Caco-2 (cell line): ENCODE data around the gene NXN. TPM values are rescaled to one million over a fixed set of nuclear protein-coding genes. Genes with fewer than 3 reads are reported as not detected.
A peak's percentile ranks its signal among the peaks of the same experiment; 100 is the strongest.

Experiments used
- BruUV-seq: library from RNA; stranded (reverse); fragments of 400-500 nt; replicated peaks from 2 replicates; lab custom pipeline; 2021; lab: Mats Ljungman, UMichigan
- CTCF ChIA-PET: fragments of 300-600 bp; sonication (Branson Sonifier 250); formaldehyde crosslinking; loops from one replicate; lab custom pipeline; 2022; ENCODE audit warnings: antibody characterized with exemption; lab: Charles Lee
- POLR2A ChIA-PET: fragments of 300-600 bp; sonication (Branson Sonifier 250); formaldehyde crosslinking; loops from one replicate; lab custom pipeline; 2022; ENCODE audit warnings: antibody characterized with exemption; lab: Charles Lee
- DNase-seq, 2 experiments: peaks; one replicate each; pipeline versions ENCODE4 v3.0.0 to v3.0.0-alpha.2; 2020 to 2022
- H3K27me3 ChIP-seq: replicated peaks from 2 replicates; pipeline ENCODE4 v1.6.0; 2011; ENCODE audit warnings: low read length; ENCODE audit not compliant: control insufficient read depth, insufficient read depth
- H3K36me3 ChIP-seq: 2 replicates; pipeline ENCODE4 v1.5.1; 2011; ENCODE audit warnings: low read length; ENCODE audit not compliant: control insufficient read depth, insufficient read depth
- H3K4me1 ChIP-seq: fragments of 250-450 bp; sonication (Bioruptor Pico); 2 replicates; pipeline ENCODE4 v1.5.1; 2020; ENCODE audit warnings: mild to moderate bottlenecking
- H3K4me3 ChIP-seq: 2 replicates; pipeline ENCODE4 v1.5.1; 2011; ENCODE audit warnings: low read depth, mild to moderate bottlenecking, control low read depth, low read length
- H3K9me3 ChIP-seq: fragments of 250-450 bp; sonication (Bioruptor Pico); 2 replicates; pipeline ENCODE4 v1.5.1; 2020; ENCODE audit warnings: mild to moderate bottlenecking, moderate library complexity
- H3K27ac Mint-ChIP-seq: one replicate; pipeline ENCODE4 v1.8.0; 2022; ENCODE audit warnings: mixed read lengths; ENCODE audit not compliant: unreplicated experiment
- H3K27me3 Mint-ChIP-seq: one replicate; pipeline ENCODE4 v1.8.0; 2022; ENCODE audit warnings: mixed read lengths; ENCODE audit not compliant: insufficient read depth, unreplicated experiment
- H3K36me3 Mint-ChIP-seq: one replicate; pipeline ENCODE4 v1.8.0; 2022; ENCODE audit warnings: mild to moderate bottlenecking, mixed read lengths; ENCODE audit not compliant: insufficient read depth, unreplicated experiment
- H3K4me1 Mint-ChIP-seq: one replicate; pipeline ENCODE4 v1.8.0; 2022; ENCODE audit warnings: low read depth, mixed read lengths; ENCODE audit not compliant: unreplicated experiment
- H3K4me3 Mint-ChIP-seq: one replicate; pipeline ENCODE4 v1.8.0; 2022; ENCODE audit warnings: mild to moderate bottlenecking, moderate library complexity, mixed read lengths; ENCODE audit not compliant: unreplicated experiment
- H3K9me3 Mint-ChIP-seq: one replicate; pipeline ENCODE4 v1.8.0; 2022; ENCODE audit warnings: mixed read lengths; ENCODE audit not compliant: unreplicated experiment
- intact Hi-C: fragments of 100-400 bp; cut with micrococcal nuclease; formaldehyde crosslinking; loops from one replicate; pipeline ENCODE4 v1.10.0; 2022; ENCODE audit not compliant: unreplicated experiment
- total RNA-seq: library from RNA; stranded (reverse); gene quantifications from 2 replicates; pipeline ENCODE4 v1.2.3, GENCODE V29; 2022
- TF ChIP-seq, protein P1 (sequence below), 2 experiments: fragments of 200-600 bp in 1 of 2; IDR thresholded peaks; 1 replicate in 1 of 2; 2 replicates in 1 of 2; pipeline versions ENCODE4 v1.5.1 to v1.8.0; 2011 to 2022; ENCODE audit warnings: antibody characterized with exemption in 1 of 2, control low read depth in 1 of 2, inconsistent platforms in 1 of 2, low read depth in 1 of 2, low read length in 1 of 2, mild to moderate bottlenecking in 1 of 2, moderate library complexity in 1 of 2; ENCODE audit not compliant: insufficient read depth in 1 of 2, severe bottlenecking in 1 of 2, unreplicated experiment in 1 of 2

The NXN gene
- total RNA-seq, 1 experiment from 2014 or later, result 76.7 TPM

DNA sequence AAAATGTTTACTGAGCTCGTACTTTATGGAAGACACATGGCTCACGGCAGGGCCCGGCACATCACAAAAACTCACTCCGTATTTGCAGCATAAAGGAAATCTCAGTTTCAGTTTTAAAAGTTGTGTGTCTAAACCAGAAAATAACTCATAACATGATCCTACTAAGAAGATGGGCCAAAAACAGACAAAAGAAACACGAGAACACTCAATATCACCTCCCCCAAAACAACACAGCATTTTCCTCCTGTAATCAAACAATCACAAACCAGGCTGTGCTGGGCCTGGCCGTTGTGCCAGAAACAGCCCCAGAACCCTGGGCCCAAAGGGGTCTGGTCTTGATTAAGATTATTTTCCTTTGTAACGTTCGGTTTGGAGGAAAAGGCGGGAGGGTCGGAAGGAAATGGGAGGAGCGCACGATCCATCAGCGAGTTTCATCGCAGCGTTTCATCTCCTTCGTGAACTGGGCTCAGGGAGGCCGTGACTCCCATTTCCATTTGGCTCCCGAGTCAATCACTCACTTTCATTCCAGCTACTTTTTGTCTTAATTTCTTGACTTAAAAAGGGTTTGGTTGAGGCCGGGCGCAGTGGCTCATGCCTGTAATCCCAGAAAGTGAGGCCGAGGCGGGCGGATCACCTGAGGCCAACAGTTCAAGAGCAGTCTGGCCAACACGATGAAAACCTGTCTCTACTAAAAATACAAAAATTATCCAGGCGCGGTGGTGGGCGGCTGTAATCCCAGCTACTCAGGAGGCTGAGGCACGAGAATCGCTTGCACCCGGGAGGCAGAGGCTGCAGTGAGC is 61.4 kb downstream of the NXN start:
- Histone ChIP-seq H3K27me3 (no peaks in the 10 kb centered on the region), H3K36me3 (peaks cover 2% of the 10 kb centered on the region; the same call in 1 of the 2 replicates), H3K4me3 (no peak overlapping the region), H3K9me3 (no peaks in the 10 kb centered on the region), H3K4me1 (no peaks in the 10 kb centered on the region)
- peaks cover 76% of the 10 kb centered on the region for H3K36me3 Mint-ChIP-seq
- ChIA-PET POLR2A (no interaction called here), CTCF (no interaction called here)
- H3K4me1 Mint-ChIP-seq, result peaks cover 26% of the 10 kb centered on the region
- BruUV-seq, result no TSS peak
- DNase-seq, result no peak
- H3K9me3 Mint-ChIP-seq, result no peaks in the 10 kb centered on the region
- no peak overlapping the region for H3K4me3 Mint-ChIP-seq
- TF ChIP-seq, protein P1, sequence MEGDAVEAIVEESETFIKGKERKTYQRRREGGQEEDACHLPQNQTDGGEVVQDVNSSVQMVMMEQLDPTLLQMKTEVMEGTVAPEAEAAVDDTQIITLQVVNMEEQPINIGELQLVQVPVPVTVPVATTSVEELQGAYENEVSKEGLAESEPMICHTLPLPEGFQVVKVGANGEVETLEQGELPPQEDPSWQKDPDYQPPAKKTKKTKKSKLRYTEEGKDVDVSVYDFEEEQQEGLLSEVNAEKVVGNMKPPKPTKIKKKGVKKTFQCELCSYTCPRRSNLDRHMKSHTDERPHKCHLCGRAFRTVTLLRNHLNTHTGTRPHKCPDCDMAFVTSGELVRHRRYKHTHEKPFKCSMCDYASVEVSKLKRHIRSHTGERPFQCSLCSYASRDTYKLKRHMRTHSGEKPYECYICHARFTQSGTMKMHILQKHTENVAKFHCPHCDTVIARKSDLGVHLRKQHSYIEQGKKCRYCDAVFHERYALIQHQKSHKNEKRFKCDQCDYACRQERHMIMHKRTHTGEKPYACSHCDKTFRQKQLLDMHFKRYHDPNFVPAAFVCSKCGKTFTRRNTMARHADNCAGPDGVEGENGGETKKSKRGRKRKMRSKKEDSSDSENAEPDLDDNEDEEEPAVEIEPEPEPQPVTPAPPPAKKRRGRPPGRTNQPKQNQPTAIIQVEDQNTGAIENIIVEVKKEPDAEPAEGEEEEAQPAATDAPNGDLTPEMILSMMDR (IDR thresholded peaks at IDR 0.05; ENCODE audit: insufficient read depth in 1 of 2, low read depth in 1 of 2, low read length in 1 of 2, severe bottlenecking in 1 of 2, unreplicated experiment in 1 of 2), result no peak
- intact Hi-C loops, result no loop called here
- H3K27me3 Mint-ChIP-seq, result no peaks in the 10 kb centered on the region
- peak overlapping the region; percentile 10 for H3K27ac Mint-ChIP-seq

DNA sequence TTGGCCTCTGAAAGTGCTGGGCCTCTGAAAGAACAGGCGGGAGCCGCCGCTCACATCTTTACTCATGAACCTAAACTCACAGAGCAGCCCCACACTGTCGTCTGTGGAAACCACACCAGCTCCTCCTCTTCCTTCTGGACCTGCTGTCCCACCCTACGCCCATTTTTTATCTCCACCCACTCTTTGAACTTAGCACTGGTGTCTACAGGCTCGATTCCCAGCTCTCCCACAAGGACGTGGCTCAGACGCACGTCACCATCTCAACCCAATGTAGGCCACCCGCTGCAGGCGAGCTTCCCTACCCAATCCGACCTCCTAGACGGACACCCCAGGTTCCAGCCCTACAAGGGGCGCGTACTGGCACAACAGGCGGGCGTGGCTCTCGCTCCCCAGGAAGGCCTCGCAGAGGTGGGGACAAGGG is 62.2 kb downstream of the NXN start:
- TF ChIP-seq, protein P1 (IDR thresholded peaks at IDR 0.05; ENCODE audit: insufficient read depth in 1 of 2, low read depth in 1 of 2, low read length in 1 of 2, severe bottlenecking in 1 of 2, unreplicated experiment in 1 of 2), result no peak
- no peak for DNase-seq
- Mint-ChIP-seq H3K9me3 (no peaks in the 10 kb centered on the region), H3K4me1 (peaks cover 20% of the 10 kb centered on the region), H3K4me3 (no peak overlapping the region), H3K27me3 (no peaks in the 10 kb centered on the region), H3K36me3 (peaks cover 73% of the 10 kb centered on the region), H3K27ac (peak overlapping the region; percentile 10)
- CTCF ChIA-PET, result no interaction called here
- Histone ChIP-seq H3K9me3 (no peaks in the 10 kb centered on the region), H3K27me3 (no peaks in the 10 kb centered on the region), H3K4me1 (no peaks in the 10 kb centered on the region), H3K36me3 (peaks cover 2% of the 10 kb centered on the region; the same call in 1 of the 2 replicates), H3K4me3 (no peak overlapping the region)
- intact Hi-C loops, result no loop called here
- no TSS peak for BruUV-seq
- POLR2A ChIA-PET, result interaction anchor here (0.6 kb wide), 1 partner anchor 53 kb away, joined by 3 read pairs; no protein-coding TSS in a partner anchor

DNA sequence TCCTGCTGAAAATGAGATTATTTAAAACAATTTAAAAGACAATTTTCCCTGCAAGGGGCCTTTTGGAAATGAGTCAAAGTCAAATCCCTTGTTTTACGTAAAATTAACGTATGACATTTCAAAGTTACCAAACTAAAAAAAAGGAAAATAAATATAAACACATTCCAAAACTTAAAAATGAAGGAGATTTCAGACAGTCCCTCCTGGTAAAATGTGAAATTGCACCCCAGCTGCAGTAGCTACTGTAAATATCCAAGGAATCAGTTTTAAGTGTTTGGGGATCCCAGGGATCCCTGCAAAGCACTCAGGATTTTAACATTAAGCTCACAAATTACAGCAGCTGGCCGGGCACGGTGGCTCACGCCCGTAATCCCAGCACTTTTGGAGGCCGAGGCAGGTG is 63.3 kb downstream of the NXN start:
- Mint-ChIP-seq H3K9me3 (no peaks in the 10 kb centered on the region), H3K4me1 (peaks cover 20% of the 10 kb centered on the region), H3K27me3 (no peaks in the 10 kb centered on the region), H3K36me3 (peaks cover 66% of the 10 kb centered on the region), H3K4me3 (no peak overlapping the region), H3K27ac (no peak overlapping the region)
- Histone ChIP-seq H3K4me1 (no peaks in the 10 kb centered on the region), H3K27me3 (no peaks in the 10 kb centered on the region), H3K36me3 (peaks cover 2% of the 10 kb centered on the region; the same call in 1 of the 2 replicates), H3K4me3 (no peak overlapping the region), H3K9me3 (no peaks in the 10 kb centered on the region)
- no peak for DNase-seq
- ChIA-PET POLR2A (no interaction called here), CTCF (interaction anchor here (0.6 kb wide), 1 partner anchor 74 kb away, joined by 3 read pairs; no protein-coding TSS in a partner anchor)
- TF ChIP-seq, protein P1 (IDR thresholded peaks at IDR 0.05; ENCODE audit: insufficient read depth in 1 of 2, low read depth in 1 of 2, low read length in 1 of 2, severe bottlenecking in 1 of 2, unreplicated experiment in 1 of 2), result no peak
- intact Hi-C loops, result no loop called here
- BruUV-seq, result no TSS peak
